HG03457 (cell line): ENCODE measurements around the gene TRIP6.

Experiments
- ATAC-seq: cut with Tn5 transposase; IDR thresholded peaks from one replicate; pipeline ENCODE4 v1.9.1; 2021; ENCODE audit warnings: moderate number of reproducible peaks; ENCODE audit not compliant: unreplicated experiment

The TRIP6 gene

GRCh38 chr7:100873599-100874299 is 6.6 kb downstream of the TRIP6 start:
- ATAC-seq, result no peak

- no peak for ATAC-seq
Observed at GRCh38 chr7:100874300-100874576, 7.1 kb downstream of the TRIP6 start.

GRCh38 chr7:100874577-100875355 is 7.6 kb downstream of the TRIP6 start, which contains the start of gene SRRT:
Gene SRRT, plus strand, starts transcription at chr7:100875103. Its CDS starts 488 bp downstream, at chr7:100875591.
- peak; percentile 73 for ATAC-seq

- ATAC-seq, result peak; percentile 13
Observed at GRCh38 chr7:100875356-100875751, 8.2 kb downstream of the TRIP6 start.

- ATAC-seq, result no peak
Observed at GRCh38 chr7:100878013-100878412, 10.8 kb downstream of the TRIP6 start.

- no peak for ATAC-seq
Observed at GRCh38 chr7:100878685-100879084, 11.5 kb downstream of the TRIP6 start.

- no peak for ATAC-seq
Observed at GRCh38 chr7:100879685-100880261, 12.6 kb downstream of the TRIP6 start.

GRCh38 chr7:100880645-100881044 is 13.5 kb downstream of the TRIP6 start:
- no peak for ATAC-seq

GRCh38 chr7:100881136-100881535 is 13.9 kb downstream of the TRIP6 start:
- no peak for ATAC-seq

- ATAC-seq, result no peak
Observed at GRCh38 chr7:100882201-100882600, 15.0 kb downstream of the TRIP6 start.

GRCh38 chr7:100882785-100883526 is 15.8 kb downstream of the TRIP6 start:
- ATAC-seq, result no peak

- ATAC-seq, result no peak
Observed at GRCh38 chr7:100884736-100885439, 17.7 kb downstream of the TRIP6 start.

GRCh38 chr7:100885440-100886141 is 18.4 kb downstream of the TRIP6 start:
- ATAC-seq, result no peak

GRCh38 chr7:100886142-100886935 is 19.2 kb downstream of the TRIP6 start:
- ATAC-seq, result no peak

- no peak for ATAC-seq
Observed at GRCh38 chr7:100886936-100887515, 19.8 kb downstream of the TRIP6 start.

- no peak for ATAC-seq
Observed at GRCh38 chr7:100887516-100888290, 20.5 kb downstream of the TRIP6 start.

- no peak for ATAC-seq
Observed at GRCh38 chr7:100888291-100888987, 21.3 kb downstream of the TRIP6 start.
